ENCODE measurements around the gene CTNNA3.

Gene CTNNA3

DNA sequence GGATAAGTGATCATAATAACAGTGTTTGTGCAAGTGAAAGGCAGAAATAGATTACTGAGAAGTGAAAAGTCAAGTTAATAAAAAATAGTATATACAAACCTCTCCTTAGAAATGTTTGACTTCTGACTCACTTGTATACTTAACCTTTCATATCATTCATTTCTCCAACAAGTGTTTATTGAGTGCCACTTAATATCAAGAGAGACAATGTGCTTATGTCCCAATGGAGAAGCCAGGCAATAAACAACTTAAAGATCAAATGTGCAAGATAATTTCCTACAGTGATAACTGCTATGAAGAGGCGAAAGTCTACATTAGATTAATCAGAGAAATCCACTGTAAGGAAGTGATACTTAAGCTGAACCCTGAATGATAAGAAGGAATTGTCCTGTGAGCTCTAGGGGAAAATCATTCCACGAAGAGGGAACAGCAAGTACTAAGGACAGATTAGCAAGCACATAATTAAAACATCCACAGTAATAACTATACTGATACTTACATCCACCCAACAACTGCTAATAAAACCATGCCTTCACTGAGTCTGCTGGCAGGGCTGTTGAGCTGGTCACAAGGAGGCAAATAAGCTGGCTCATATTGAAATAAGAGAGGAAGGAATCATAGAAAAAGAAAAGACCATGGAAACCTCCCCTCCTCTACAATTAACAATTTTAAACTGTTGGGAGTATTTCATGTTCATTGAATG lies 203.5 kb downstream of the CTNNA3 start:
- Histone ChIP-seq H3K27ac (ENCODE audit: low read depth, low read length) (no peak overlapping the region), H3K79me2 (ENCODE audit: insufficient read depth, low read length) (no peaks in the 10 kb centered on the region), H3K9ac (ENCODE audit: low read length) (no peak overlapping the region), H3K36me3 (ENCODE audit: low read length) (no peaks in the 10 kb centered on the region), H3K4me2 (ENCODE audit: low read depth, low read length, poor library complexity, severe bottlenecking) (no peak overlapping the region), H3K9me3 (ENCODE audit: insufficient read depth, low read length) (no peaks in the 10 kb centered on the region), H3F3A (ENCODE audit: insufficient read depth) (no peaks in the 10 kb centered on the region), H4K20me1 (ENCODE audit: low read depth, low read length) (no peaks in the 10 kb centered on the region), H2AFZ (ENCODE audit: low read depth, low read length, severe bottlenecking) (no peak overlapping the region), H3K9me2 (replicated peaks; ENCODE audit: insufficient read depth, low read length) (no peaks in the 10 kb centered on the region), H3K27me3 (ENCODE audit: low read length) (no peaks in the 10 kb centered on the region), H3K4me3 (ENCODE audit: insufficient read depth, low read length, poor library complexity, severe bottlenecking) (no peak overlapping the region)
- TF ChIP-seq EZH2phosphoT487 (conservative IDR thresholded peaks at IDR 0.05; ENCODE audit: low read length) (no peak), CTCF (IDR thresholded peaks at IDR 0.05; ENCODE audit: insufficient read depth, low read length, poor library complexity, severe bottlenecking) (no peak)

- no peaks in the 10 kb centered on the region for H3F3A ChIP-seq (ENCODE audit: insufficient read depth)
- no peaks in the 10 kb centered on the region for H3K36me3 ChIP-seq (ENCODE audit: low read length)
- H3K79me2 ChIP-seq (ENCODE audit: insufficient read depth, low read length): no peaks in the 10 kb centered on the region
- H3K9ac ChIP-seq (ENCODE audit: low read length): no peak overlapping the region
- H3K9me2 ChIP-seq (replicated peaks; ENCODE audit: insufficient read depth, low read length): no peaks in the 10 kb centered on the region
- H3K9me3 ChIP-seq (ENCODE audit: insufficient read depth, low read length): no peaks in the 10 kb centered on the region
- no peaks in the 10 kb centered on the region for H4K20me1 ChIP-seq (ENCODE audit: low read depth, low read length)
- no peaks in the 10 kb centered on the region for H3K27me3 ChIP-seq (ENCODE audit: low read length)
- no peak overlapping the region for H2AFZ ChIP-seq (ENCODE audit: low read depth, low read length, severe bottlenecking)
- TF ChIP-seq EZH2phosphoT487 (conservative IDR thresholded peaks at IDR 0.05; ENCODE audit: low read length) (no peak), CTCF (IDR thresholded peaks at IDR 0.05; ENCODE audit: insufficient read depth, low read length, poor library complexity, severe bottlenecking) (no peak)
- H3K27ac ChIP-seq (ENCODE audit: low read depth, low read length): no peak overlapping the region
- H3K4me3 ChIP-seq (ENCODE audit: insufficient read depth, low read length, poor library complexity, severe bottlenecking): no peak overlapping the region
- H3K4me2 ChIP-seq (ENCODE audit: low read depth, low read length, poor library complexity, severe bottlenecking): no peak overlapping the region
Observed at GRCh38 chr10:67487906-67488619, 207.9 kb downstream of the CTNNA3 start.

DNA sequence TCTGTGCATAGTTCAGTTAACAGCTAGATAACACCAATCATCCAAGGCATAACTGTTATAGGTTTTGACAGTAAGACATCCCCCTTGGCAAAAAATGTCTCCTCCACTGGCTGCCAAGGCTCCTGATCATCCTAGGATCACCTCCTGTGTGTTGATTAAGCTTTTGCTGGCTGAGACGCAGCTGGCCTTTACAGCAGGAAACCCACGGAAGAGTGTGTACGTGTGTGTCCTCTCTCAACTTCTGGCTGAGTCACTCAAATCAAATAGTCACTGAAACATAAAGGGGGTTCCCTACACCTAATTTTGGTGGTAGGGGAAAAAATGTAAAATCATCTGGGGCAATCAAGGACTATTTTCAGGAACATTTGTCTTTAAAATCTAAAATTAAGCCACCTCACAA lies 208.8 kb downstream of the CTNNA3 start:
- Histone ChIP-seq H3K27me3 (ENCODE audit: low read length) (no peaks in the 10 kb centered on the region), H3K27ac (ENCODE audit: low read depth, low read length) (no peak overlapping the region), H3K9me3 (ENCODE audit: insufficient read depth, low read length) (no peaks in the 10 kb centered on the region), H3K9me2 (replicated peaks; ENCODE audit: insufficient read depth, low read length) (no peaks in the 10 kb centered on the region), H3K79me2 (ENCODE audit: insufficient read depth, low read length) (no peaks in the 10 kb centered on the region), H3F3A (ENCODE audit: insufficient read depth) (no peaks in the 10 kb centered on the region), H3K4me3 (ENCODE audit: insufficient read depth, low read length, poor library complexity, severe bottlenecking) (no peak overlapping the region), H3K4me2 (ENCODE audit: low read depth, low read length, poor library complexity, severe bottlenecking) (no peak overlapping the region), H3K9ac (ENCODE audit: low read length) (no peak overlapping the region), H3K36me3 (ENCODE audit: low read length) (no peaks in the 10 kb centered on the region), H4K20me1 (ENCODE audit: low read depth, low read length) (no peaks in the 10 kb centered on the region), H2AFZ (ENCODE audit: low read depth, low read length, severe bottlenecking) (no peak overlapping the region)
- TF ChIP-seq CTCF (IDR thresholded peaks at IDR 0.05; ENCODE audit: insufficient read depth, low read length, poor library complexity, severe bottlenecking): no peak
